NOMO-1 (cell line): ENCODE data around the gene MYBPHL.
A peak's percentile ranks its signal among the peaks of the same experiment; 100 is the strongest.

Source experiments
- DNase-seq, 2 experiments: peaks; one replicate each; lab custom pipeline; 2025; ENCODE audit not compliant: unreplicated experiment in 2 of 2; lab: John Stamatoyannopoulos, UW

Gene MYBPHL, protein sequence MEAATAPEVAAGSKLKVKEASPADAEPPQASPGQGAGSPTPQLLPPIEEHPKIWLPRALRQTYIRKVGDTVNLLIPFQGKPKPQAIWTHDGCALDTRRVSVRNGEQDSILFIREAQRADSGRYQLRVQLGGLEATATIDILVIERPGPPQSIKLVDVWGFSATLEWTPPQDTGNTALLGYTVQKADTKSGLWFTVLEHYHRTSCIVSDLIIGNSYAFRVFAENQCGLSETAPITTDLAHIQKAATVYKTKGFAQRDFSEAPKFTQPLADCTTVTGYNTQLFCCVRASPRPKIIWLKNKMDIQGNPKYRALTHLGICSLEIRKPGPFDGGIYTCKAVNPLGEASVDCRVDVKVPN

DNA sequence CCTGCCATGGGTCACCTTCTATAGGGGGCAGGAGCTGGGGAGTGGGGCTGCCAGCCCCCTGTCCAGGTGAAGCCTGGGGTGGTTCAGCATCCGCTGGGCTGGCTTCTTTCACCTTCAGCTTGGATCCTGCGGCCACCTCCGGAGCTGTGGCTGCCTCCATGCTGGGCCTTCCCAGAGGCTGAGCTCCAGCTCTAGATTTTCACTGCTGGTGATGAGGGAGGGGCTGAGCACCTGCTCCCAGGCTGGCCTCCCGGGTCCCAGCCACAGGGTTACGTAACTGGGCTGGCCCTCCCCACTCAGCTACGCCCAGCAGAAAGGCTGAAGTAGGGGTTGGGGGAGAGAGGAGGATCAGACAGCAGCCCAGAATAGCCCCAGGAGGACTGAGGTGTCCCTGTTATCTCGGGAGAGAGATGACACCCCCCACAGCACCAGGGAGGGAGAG, at the start of gene MYBPHL:
Gene MYBPHL (minus strand): TSS at position 180 of the 442 bp plus-strand sequence. CDS start 20 bp downstream, at position 160.
- DNase-seq = peak; percentile 27 to 50

DNA sequence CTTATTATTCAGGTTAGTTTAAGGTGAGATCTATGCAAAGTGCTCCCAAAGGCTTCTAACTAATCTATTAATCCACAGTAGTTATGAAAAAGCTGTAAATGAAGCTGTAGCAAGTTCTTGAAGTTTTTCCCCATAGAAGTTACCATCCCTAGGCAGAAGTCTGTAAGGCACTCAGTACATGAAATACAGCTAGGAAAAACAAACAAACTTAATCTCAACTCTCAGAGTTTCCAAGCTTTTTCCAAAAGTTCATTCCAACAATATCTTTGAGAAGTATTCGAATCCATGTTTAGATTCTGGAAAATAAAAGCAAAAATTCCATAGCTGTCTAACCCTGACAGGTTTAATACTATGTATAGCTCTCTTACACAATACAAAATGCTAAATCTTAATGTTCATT, 49.7 kb upstream of the MYBPHL start:
- no peak for DNase-seq

DNA sequence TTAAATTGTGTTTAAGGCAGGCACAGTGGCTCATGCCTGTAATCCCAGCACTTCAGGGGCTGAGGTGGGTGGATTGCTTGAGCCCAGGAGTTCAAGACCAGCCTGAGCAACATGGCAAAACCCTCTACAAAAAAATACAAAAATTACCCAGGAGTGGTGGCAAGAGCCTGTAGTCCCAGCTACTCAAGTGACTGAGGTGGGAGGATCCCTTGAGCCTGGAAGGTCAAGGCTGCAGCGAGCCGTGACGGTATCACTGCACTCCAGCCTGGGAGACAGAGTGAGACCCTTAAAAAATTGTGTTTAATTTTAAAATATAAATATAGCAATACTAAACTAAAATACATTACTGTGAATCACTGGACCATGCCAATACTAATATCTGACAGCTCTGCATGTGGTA, 48.1 kb upstream of the MYBPHL start:
- no peak for DNase-seq

DNA sequence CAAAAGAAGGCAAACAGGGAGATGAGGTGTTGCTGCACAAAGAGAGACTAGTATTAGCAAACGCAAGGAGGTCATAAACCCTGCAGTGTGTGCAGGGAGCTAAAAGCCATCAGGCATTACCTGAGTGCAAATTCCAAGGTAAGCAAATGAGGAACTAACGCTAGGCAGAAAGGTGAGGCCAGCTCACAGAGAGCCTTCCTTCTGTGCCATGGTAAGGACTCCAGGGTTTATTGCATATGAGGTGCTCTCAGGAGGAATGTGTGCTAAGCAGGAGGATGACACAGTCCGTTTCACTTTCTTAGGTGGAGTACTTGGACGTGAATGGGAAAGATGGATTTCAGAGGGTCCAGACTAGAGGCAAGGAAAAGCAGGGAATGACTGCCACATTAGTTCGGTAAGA, 44.6 kb upstream of the MYBPHL start:
- no peak for DNase-seq

DNA sequence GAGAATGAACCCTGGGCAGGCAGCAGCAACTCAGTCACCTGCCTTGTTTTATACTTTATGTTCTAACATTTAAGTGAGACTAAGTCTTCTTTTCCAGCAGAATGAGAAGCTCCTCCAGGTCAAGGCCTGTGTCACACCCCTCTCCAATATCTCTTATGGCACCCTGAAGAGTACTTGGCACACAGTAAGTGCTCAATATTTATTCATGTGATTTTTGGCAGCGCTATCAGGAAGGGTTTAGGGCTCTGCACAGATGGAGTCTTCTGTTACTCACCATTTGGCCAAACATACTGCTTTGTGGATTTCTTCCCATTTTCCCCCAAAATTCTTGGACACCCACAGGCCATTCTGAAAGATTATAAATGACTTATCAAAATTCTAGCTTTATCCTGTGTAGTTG, 43.8 kb upstream of the MYBPHL start:
- DNase-seq = no peak

DNA sequence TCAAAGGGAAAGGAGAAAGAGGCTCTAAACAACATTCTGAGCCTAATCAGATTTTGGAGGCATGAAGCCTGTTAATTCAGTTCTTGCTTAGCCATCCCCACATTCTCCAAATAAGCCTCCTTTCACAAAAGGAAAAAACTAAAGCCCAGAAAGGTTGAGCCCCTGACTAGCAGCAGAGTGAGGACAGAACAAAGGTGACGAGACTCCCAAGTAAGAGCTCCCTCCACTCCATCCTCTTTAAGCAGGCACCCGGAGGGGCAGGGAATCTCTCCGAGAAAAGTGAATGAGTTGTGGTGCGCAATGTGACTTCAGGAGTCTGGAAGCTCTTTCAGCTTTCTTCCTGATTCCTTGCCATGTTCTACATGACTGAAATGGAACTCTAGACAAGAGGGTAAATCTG, 43.4 kb upstream of the MYBPHL start:
- DNase-seq = no peak

DNA sequence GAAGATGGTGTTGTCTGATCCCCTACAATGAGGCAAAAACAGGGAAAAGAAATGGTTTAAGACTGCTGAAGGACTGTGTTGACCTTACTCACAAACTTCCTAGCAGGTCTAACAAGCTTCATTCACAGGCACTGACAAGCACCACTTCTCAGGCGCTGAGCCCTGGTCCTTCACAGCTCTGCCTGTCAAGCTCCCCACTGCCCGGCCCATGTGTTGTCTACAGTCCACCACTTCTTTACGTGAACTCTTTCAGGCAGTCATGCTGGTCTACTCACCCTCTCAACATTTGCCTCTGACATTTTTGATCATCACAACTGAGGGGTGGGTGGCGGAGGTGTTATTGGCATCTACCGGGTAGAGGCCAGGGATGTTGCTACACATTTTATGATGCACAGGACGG, 40.7 kb upstream of the MYBPHL start:
- DNase-seq = no peak

DNA sequence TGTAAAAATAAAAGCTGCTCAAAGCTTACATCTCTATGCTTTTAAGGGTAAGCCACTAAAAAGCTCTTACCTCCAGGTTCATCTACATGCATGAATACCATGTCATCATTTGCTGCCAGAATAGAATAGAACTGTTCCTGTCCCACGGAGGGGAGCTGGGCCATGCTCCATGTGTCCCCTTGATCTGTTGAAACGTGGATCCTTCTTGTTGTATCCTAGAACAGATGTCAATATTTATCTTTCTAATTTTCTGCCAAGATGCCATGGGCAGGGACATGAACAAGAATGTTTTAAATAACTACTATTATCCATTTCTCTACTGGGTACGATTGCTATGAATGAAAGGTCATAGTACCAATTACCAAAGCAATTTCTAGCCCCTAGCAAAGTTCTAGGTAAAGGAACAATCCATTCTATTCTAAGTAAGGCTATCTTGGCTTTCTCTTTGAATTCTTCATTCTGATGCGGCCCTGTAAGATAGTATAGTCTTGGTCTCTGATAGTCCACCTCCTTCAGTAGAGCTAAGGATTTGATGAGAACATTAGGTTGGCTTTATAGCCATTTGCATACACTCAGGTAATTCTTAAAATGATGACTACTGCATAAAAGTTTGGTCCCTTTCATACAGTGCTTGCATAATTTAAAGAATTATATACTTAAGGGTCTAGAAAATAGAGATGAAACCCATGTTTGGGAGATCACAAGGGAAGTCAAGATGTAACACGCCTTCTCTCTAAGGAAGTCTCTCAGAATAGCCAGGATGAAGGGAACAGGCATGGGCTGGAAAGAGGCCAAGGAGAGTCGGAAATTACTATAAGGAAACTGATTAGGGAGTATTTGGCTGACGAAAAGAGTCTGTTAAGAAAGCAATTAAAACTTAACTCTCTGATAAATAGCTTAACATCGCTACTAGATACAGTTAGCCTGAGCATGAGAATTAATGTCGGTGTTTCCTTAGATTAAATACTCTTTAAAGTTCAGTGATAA, 35.4 kb upstream of the MYBPHL start:
- DNase-seq = no peak

DNA sequence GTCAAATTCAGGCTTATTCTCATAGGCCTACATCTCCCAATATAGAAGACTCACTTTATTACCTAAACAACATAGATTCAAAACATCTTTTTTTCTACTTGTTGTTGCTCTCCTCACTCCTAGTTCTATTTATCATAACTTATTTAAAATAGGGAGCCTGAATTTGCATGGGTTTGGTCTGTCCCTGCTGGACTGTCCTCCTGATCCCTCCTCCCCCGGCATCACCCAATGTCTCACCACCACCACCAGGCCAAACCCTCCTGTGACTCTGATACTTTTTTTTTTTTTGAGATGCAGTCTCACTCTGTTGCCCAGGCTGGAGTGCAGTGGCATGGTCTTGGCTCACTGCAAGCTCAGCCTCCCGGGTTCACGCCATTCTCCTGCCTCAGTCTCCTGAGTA, 31.8 kb upstream of the MYBPHL start:
- DNase-seq = no peak

DNA sequence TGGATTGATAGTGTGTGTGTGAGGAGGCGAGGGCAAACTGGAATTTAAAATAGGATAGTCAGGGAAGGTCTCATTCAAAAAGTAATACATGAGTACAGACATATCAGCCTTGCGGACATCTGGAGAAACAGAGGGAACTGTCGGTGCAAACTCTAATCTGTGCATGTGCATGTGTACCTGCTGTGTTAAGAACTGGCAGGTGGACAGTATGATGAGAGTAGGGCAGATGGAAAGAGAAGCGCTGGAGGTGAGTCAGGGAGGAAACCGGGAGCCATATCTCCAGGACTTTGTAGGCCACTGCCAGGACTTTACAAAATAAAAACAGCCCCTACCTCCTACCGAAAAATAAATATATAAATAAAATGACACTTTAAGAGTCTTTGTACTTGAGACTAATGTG, 31.3 kb upstream of the MYBPHL start:
- no peak for DNase-seq

DNA sequence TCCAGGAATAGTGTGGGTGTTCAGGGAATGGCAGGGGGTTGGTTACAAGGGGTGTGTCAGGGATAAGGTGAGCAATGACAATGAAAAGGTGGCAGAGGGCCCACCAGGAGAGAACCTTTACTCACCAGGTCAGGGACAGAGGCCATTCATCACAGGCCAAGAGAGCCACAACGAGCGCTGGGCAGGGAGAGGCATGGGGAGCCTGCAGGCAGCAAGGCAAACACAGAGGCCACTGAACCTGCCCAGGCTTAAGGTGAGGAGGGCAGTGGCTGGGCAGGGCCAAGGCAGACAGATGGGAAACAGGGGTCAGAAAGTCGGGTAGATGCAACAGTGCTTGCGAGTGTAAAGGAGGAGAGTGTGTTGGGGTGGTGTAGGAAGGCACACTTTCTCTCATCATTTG, 28.3 kb upstream of the MYBPHL start:
- DNase-seq = no peak

DNA sequence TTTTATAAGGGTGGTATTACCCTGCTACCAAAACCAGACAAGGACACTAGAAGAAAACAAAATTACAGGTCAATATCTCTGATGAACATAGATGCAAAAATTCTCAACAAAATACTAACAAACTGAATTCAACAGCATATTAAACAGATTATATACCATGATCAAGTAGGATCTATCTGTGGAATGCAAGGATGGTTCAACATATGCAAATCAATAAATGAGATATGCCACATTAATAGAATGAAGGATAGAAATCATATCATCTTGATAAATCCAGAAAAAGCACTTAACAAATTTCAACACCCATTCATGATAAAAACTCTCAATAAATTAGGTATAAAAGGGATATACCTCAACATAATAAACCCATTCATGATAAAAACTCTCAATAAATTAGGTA, 24.3 kb upstream of the MYBPHL start:
- no peak for DNase-seq

DNA sequence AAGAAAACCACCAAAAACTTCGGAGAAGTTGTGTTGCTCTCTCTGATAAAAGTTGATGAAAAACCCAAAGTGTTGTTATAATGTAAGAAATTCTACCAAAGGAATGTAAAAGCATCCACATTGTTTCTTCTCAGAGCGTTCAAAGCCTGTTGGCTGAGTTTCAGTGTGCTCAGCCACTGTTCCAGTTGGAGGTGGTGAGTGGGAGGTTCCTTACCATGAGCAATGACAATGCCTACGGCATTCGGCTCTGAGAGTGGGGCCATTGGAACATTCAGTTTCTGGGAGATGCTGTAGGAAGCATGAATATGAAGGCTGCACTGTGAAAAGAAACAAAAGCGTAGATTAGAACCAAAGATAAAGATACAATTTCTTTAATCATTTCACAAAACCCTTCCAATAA, 20.5 kb upstream of the MYBPHL start:
- DNase-seq = no peak

DNA sequence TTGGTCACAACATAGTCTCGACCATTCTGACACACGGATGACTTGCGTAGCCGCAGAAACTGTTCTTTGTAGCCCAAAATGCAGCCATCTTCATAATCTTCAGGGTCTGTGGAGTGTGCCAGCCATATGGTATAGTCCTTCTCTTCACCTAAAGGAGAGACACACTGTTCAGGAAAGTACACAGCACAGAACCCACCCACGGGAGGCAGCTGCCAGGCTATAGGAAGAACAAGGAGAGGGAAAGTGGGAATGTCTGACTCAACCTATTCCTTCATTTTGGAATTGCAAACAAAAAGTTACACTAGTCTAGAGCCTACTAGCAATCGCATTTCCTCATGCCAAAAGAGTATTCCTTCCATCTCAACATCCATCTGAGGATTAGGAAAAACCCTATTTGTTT, 16.2 kb upstream of the MYBPHL start:
- DNase-seq = no peak

DNA sequence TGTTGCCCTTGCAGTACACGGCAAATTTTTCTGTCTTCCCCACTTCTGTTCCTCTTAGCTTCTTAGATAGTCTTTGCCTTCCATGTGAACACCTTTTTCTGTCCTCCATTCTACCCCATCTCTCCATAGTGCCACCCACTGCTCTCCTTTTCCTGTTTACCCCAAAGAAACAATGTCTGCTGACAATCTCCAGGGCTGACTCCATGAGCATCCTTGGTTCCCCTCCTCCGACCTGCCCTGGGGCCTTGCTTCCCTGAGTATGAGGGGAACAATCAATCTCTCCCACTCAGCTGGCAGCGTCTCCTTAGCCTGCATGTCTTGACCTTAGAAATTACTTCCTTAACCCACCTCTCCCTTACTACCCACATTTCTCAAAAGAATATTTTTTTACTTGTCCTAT, 12.3 kb upstream of the MYBPHL start:
- DNase-seq = no peak

DNA sequence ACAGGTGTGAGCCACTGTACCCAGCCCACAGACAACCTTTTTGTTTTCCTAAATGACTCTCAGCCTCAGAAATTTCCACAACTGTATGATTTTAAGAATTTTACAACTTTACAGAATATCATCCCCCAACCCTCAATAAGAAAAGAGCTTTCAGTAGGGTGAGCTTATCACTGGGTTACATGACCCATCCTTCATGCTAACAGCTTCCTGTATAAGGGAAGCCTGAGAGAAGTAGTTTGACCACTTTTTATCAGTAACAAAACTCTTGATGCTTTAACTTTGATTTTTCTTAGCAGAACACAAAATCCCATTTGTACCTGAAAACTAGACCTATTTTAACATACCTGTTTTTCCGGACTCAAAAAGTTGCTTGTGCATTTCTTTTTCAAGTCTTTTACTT, 9.7 kb upstream of the MYBPHL start:
- no peak for DNase-seq

DNA sequence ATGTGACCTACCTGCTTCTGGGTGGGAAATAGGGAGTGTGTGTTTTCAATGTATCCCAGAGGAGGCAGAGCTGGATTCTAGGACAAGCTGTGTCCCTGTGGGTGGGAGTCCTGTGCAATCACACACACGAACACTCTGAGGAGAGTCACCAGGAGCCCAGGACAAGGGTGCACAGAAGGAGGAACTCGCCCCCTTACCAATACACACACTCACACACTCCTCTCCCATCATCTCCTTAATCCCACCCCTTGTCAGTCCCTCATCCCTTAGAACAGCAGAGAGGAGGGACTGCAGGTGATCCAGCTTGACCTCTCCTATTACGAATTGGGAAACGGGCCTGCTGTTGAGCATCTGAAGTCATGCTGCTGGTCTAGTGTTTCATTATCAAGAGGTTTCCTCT, 8.5 kb upstream of the MYBPHL start:
- no peak for DNase-seq

DNA sequence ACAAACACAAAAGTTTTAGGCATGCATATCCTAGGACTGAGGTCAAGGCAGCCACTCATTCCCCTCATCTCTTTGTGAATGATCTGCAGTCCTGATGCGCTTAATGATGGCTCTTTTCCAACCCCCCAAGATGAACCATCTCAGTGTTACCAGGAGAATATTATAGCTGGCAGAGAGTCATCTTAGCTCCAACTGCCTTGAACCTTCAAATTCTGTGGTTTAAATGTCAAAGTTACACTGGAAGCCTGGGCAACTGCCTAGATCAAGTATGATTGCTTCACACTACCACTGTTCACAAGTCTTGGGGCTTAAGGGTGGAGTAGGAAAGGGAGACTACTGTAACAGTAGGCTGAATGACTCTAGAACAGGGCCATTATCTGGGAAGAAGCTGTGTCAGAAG, 8.0 kb upstream of the MYBPHL start:
- no peak for DNase-seq

DNA sequence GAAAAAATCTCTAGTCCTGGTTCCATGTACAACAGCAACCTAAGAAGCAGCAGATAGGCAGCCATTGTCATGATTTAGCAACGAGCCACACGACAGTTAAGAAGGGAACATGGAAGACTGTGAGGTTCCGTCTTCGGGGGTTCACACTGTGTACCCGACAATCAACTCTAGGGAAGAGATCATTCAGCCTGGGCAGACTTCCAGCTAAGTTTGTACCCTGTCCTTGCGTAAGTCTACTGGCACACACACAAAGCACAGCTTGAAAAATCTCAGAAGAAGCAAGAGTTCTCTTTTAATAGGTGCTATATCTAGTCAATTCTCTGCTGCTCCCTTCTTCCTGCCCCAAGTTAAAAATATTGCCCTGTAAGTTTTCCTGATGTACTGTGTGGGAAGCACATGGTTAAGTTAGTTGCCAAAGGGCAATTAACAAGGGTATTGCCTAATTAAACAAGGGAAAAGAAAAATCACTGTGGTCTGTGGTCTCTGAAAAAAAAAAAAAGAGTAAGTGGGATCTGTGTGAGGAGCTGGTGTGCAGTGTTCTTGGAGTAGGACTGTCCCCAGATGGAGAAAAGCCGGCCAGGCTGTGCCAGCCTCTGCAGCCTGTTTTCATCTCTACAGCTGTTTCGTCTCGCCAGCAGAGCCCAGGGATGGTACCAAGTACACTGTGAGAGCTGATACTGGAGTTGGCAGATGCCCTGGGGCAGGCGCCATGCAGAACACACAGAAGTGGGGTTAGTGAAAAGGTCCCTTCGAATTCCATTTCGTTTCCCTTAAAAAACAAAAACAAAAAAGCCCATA, 6.4 kb upstream of the MYBPHL start:
- peak; percentile 19 to 29 for DNase-seq

DNA sequence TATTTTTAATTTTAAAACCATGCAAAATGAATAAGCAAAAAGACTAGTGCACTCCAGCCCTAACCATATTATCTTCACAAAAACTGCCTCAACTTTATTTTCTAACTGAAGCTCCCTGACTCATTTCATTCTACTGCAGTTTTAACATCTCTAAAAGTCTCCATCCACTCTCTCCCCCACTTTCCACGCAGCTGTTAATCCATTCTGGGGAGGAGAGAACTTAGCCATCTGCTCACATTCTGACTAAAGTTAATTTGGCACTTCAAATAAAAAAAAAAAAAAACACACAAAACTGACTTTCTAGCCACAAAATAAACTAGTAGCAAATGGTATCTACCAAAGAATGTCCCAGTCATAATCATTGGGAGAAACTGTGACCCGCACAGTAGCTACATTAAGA, 5.4 kb upstream of the MYBPHL start:
- DNase-seq = no peak

DNA sequence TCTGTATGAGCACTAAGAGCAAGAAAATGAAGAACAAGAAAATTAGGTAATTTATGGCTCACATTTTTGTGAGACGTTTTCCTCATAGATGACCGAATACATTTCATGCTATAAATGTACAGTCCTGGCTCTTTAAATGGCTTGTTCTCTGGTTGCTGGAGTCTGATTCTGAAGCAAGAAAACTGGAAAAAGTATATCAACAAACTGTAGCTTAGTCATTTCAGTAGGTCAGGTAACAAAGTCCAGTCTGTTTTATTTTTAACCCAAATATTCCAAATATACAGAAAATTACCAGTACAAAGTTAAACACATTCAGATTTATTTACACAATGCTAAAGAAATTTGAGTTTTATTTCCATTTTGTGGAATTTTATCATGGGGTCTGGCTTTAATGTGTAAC, 2.5 kb upstream of the MYBPHL start:
- DNase-seq = peak in 1 of 2 experiments; percentile 68
